GM21825 (cell line): ENCODE measurements around the gene AGPAT2.
A peak's percentile ranks its signal among the peaks of the same experiment; 100 is the strongest.

Source experiments
- ATAC-seq: cut with Tn5 transposase; IDR thresholded peaks from one replicate; pipeline ENCODE4 v1.9.1; 2021; ENCODE audit warnings: mild to moderate bottlenecking, moderate library complexity; ENCODE audit not compliant: unreplicated experiment

Gene AGPAT2

DNA sequence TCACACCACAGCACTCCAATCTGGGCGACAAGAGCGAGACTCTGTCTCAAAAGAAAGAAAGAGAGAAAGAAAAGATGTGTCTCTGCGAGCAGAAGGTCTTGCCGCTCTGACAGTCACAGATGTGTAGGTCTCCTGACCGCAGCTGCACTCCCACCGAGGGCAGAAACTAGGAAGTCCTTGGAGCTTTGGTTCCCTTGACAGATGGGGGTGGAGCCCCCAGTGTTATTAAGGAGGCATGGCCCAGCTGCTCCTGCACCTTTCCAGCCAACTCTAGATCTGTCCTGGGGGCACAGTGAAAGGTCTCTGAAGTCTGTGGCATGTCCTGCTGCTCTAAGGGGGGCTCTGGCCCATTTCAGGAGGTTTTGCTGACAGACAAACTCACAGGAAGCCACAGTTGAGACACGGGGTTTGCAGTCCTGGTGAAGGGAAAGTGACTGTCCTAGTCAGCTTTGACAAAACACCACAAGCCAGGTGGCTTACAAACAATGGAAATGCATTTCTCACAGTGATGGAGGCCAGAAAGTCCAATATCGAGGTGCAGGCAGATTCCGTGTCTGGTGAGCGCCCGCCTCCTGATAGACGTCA lies 16.1 kb upstream of the AGPAT2 start:
- no peak for ATAC-seq

DNA sequence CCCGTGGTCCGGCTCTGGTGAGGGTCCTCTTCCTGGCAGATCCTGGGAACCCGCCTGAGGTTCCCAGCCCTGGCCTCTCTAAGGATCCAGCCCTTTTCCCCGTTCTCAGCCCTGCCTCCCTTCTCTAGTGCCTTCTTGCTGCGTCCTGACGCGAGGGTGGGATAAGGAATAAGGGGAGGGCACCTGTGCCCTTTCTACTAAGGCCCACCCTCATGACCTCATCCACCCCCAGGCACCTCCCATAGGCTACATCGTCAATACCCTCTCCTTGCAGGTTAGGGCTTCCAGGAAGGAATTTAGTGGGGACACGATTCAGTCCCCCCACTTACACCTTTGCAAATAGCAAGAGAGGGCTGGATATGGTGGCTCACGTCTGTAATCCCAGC lies 14.4 kb upstream of the AGPAT2 start:
- peak; percentile 9 for ATAC-seq

DNA sequence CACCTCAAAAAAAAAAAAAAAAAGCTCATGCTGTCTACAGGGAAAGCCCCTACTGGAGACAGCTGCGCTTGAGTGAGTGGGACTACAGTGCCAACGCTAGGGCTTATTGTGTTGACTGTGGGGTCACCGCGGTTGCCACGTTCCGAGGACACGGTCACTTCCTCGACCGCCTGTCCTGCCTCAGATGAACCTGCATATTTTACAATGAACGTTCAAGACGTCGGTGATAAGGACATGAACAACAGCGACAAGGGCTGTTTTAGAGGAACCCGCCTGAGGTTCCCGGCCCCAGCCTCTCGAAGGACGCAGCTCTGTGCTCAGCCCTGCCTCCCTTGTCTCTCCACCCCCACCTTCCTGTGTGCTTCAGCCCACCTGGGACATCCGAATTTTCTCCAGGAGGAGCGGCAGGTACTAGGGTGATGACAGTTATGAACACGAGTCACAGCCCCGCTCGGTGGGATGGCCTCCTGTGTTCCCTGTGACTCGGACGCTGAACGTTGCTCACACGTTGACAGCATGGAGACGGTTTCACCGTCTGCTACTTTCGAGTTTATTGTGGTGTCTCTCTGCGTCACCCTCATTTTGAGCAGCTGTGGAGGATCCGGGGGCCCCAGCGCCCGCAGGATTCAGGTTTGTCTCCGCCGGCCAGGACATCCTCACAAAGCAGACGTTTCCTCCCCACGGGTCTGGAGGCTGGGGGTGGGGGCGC lies 13.9 kb upstream of the AGPAT2 start:
- ATAC-seq: peak; percentile 56

DNA sequence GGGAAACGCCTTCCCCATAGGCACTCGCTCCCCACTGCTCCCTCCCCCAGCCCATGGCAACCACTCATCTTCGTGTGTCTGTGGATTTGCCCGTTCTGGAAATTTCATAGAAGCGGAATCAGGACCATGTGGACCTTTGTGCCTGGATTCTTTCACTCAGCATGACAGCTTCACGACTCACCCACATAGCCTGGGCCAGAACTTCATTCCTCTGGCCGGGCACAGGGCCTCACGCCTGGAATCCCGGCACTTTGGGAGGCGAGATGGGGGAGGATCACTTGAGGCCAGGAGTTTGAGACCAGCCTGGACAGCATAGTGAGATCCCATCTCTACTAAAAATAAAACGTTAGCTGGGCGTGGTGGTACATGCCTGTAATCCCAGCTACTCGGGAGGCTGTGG lies 13.0 kb upstream of the AGPAT2 start:
- ATAC-seq: no peak

DNA sequence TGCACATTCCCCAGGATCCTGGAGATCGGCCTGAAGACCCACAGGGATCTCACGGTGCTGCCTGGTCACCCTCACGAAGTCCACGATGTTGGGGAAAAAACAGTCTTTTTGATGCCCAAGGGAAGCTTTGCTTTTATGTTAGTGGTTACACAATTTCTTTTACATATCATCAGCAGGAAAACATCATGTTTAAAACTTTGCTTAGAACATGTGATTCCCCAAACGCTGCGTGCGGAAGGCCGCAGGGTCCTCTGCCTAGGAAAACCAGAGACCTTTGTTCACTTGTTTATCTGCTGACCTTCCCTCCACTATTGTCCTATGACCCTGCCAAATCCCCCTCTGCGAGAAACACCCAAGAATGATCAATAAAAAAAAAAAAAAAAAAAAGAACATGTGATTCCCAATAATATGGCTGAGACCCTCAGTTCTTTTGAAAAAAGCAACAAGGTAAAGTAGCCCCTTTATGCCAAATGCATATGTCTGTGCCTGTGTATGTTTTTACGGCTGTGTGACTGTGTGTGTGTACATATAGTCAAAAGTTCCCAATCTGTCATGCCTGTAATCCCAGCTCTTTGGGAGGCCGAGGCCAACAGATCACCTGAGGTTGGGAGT lies 11.5 kb upstream of the AGPAT2 start:
- no peak for ATAC-seq

GRCh38 chr9:136697821-136698526 lies 10.7 kb upstream of the AGPAT2 start:
- ATAC-seq: no peak

- ATAC-seq: no peak
Measured at GRCh38 chr9:136697146-136697820, 10.0 kb upstream of the AGPAT2 start.

- ATAC-seq: no peak
Measured at GRCh38 chr9:136696502-136696901, 9.2 kb upstream of the AGPAT2 start.

- ATAC-seq: no peak
Measured at GRCh38 chr9:136695955-136696354, 8.7 kb upstream of the AGPAT2 start.

- ATAC-seq: no peak
Measured at GRCh38 chr9:136695435-136695895, 8.2 kb upstream of the AGPAT2 start.

DNA sequence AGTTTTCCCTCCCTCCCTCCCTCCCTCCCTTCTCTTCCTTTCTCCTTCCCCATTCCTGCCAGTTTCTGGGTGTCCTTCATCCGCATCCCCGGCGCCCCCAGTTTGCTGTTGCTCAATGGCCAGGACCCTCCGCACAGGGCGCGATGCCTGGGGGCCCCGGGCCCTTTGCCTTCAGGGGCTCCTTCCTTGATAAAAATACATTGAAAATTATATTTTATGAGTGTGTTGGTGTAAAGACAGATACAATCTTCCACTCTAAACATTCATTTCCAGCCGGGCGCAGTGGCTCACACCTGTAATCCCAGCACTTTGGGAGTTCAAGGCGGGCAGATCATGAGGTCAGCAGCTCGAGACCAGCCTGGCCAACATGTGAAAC lies 7.6 kb upstream of the AGPAT2 start:
- ATAC-seq: no peak

DNA sequence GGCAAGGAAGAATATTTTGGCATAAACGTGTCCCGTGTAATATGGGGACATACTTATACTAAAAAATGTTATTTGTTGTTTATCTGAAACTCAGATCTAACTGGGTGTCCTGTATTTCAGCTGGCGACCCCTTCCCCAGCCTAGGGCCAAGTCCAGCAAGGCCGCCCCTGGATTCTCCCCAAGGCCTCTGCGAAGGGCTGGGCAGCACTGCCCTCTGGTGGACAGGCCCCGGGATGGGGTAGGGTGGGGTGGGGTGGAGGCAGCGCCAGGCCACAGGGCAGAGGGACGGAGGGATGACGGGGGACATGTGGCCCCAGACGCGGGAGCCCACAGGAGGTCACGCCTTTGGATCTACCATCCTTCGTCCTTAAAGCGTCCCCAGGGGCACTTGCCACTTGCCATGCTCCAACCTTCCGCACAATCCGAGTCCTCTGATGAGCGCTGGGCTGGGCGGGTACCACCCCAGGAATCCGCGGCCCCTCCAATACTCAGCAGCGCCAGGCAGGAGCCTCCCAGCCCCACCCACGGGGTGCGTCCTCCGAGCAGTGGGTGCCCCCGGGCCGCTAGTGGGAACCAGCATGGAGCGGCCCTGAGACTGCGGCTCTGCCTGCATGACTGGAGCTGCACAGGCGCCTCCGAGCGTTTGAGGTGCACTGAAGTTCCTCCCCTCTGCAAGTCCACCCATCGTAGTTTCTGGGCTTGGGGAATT lies 7.1 kb upstream of the AGPAT2 start:
- no peak for ATAC-seq

- no peak for ATAC-seq
Measured at GRCh38 chr9:136693490-136694162, 6.4 kb upstream of the AGPAT2 start.

- ATAC-seq: no peak
Measured at GRCh38 chr9:136693135-136693489, 5.9 kb upstream of the AGPAT2 start.

DNA sequence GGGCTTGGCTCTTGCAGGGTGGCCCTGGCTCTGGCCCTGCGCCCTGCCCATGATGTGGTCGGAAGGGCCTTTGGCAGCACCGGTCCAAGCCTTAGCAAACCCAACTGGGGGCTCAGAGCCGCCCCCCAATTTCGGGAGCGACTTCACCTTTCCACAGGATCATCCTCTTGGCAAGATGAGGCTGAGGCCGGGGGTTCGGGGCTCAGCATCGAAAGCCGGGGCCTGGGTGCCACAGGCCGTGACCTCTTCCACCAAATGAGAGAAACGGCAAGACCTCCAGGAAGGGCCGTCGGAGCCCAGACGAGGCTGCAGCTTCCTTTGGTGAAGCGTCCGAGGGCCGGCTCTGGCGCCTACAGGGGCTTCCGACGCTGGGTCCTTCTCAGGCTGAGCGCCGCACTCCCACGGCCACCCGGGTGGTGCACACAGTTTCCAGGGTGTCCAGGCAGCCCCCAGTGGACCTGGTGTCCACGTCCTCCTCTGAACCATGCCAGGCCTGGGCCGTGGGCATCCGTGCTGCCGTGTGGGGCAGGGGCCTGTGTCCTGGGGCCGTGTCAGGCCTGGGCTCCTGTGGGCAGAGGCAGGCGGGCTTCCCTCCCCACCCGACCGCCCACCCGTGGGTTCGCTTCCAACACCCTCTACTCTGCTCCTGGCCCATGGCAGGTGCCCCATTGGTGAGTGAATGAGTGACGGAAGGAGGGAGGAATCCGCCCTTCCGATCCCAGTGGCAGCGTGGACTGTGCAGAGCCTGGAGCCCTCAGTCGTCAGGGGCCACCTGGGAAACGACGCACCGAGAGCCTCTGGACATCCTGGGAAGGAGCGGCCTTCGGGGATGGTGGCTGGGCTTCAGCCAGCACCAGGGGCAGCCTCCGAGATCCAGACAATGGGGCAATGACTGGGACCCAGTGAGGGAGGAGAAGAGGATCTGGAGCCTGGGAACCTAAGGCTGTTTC lies 5.2 kb upstream of the AGPAT2 start:
- ATAC-seq: no peak

- no peak for ATAC-seq
Measured at GRCh38 chr9:136691316-136692184, 4.3 kb upstream of the AGPAT2 start.

GRCh38 chr9:136690806-136691261 lies 3.6 kb upstream of the AGPAT2 start:
- no peak for ATAC-seq
